Brain microvascular endothelial cell (primary cell): ENCODE data around the gene C1QL1.

Experiments used
- DNase-seq: peaks from one replicate; pipeline ENCODE4 v3.0.0-alpha.2; 2020
- H3K27ac ChIP-seq: fragments of 250-450 bp; sonication (Bioruptor Pico); 2 replicates; pipeline ENCODE4 v1.5.1; 2020; ENCODE audit warnings: mild to moderate bottlenecking, moderate library complexity
- H3K27me3 ChIP-seq: fragments of 250-450 bp; sonication (Bioruptor Pico); replicated peaks from 2 replicates; pipeline ENCODE4 v1.5.1; 2020; ENCODE audit warnings: mild to moderate bottlenecking
- H3K36me3 ChIP-seq: fragments of 250-450 bp; sonication (Bioruptor Pico); replicated peaks from 2 replicates; pipeline ENCODE4 v1.5.1; 2020; ENCODE audit warnings: mild to moderate bottlenecking
- H3K4me3 ChIP-seq: 2 replicates; pipeline ENCODE4 v1.5.1; 2011; ENCODE audit warnings: low read depth, mild to moderate bottlenecking, control low read depth, low read length, moderate library complexity
- CTCF ChIP-seq: IDR thresholded peaks from 2 replicates; pipeline ENCODE4 v1.5.1; 2011; ENCODE audit warnings: low read depth, mild to moderate bottlenecking, moderate library complexity, low read length, control low read depth, inconsistent platforms; ENCODE audit errors: missing control alignments
- in situ Hi-C: cut with HindIII; loops from 2 replicates; pipeline ENCODE4 v1.10.0; 2017; ENCODE audit warnings: low sequenced_read_pairs, low pct_ligation_motif_present

C1QL1 gene

GRCh38 chr17:45003877-45004276, 35.8 kb upstream of the C1QL1 start:
- peaks cover 14% of the 10 kb centered on the region for H3K27me3 ChIP-seq
- H3K27ac ChIP-seq: no peak overlapping the region
- no peak for TF ChIP-seq CTCF
- no peak overlapping the region for H3K4me3 ChIP-seq
- no peak for DNase-seq
- in situ Hi-C loops: loop anchor here (25.0 kb wide), 1 partner anchor 92 kb away; the partner anchor contains the start of gene GFAP
- no peaks in the 10 kb centered on the region for H3K36me3 ChIP-seq

GRCh38 chr17:45001310-45001709, 33.2 kb upstream of the C1QL1 start:
- in situ Hi-C loops: loop anchor here (25.0 kb wide), 1 partner anchor 89 kb away; the partner anchor contains the start of gene GFAP
- H3K27me3 ChIP-seq: peaks cover 11% of the 10 kb centered on the region

GRCh38 chr17:44999433-44999832, 31.3 kb upstream of the C1QL1 start:
- no peak for DNase-seq
- no peaks in the 10 kb centered on the region for H3K36me3 ChIP-seq
- no peak for TF ChIP-seq CTCF
- H3K4me3 ChIP-seq: no peak overlapping the region
- peaks cover 4% of the 10 kb centered on the region for H3K27me3 ChIP-seq
- H3K27ac ChIP-seq: no peak overlapping the region
- in situ Hi-C loops: no loop called here

More at GRCh38 chr17:45001310-45001709, 33.2 kb upstream of the C1QL1 start:
- H3K4me3 ChIP-seq: no peak overlapping the region
- DNase-seq: no peak
- no peak overlapping the region for H3K27ac ChIP-seq
- H3K36me3 ChIP-seq: no peaks in the 10 kb centered on the region
- no peak for TF ChIP-seq CTCF

GRCh38 chr17:44998646-44999045, 30.5 kb upstream of the C1QL1 start:
- in situ Hi-C loops: no loop called here
- DNase-seq: no peak
- Histone ChIP-seq H3K27ac (no peak overlapping the region), H3K36me3 (no peaks in the 10 kb centered on the region), H3K4me3 (no peak overlapping the region), H3K27me3 (no peaks in the 10 kb centered on the region)
- no peak for TF ChIP-seq CTCF

GRCh38 chr17:44997733-44998520, 29.8 kb upstream of the C1QL1 start:
- TF ChIP-seq CTCF: no peak
- Histone ChIP-seq H3K27me3 (no peaks in the 10 kb centered on the region), H3K36me3 (no peaks in the 10 kb centered on the region), H3K27ac (no peak overlapping the region), H3K4me3 (no peak overlapping the region)
- in situ Hi-C loops: no loop called here
- no peak for DNase-seq
